HepG2 (cell line): Measurements from ENCODE around the gene CNPPD1. TPM values are rescaled to one million over a fixed set of nuclear protein-coding genes. Genes with fewer than 3 reads are reported as not detected.

Experiments
- ATAC-seq: fragments of 200-7000 bp; cut with Tn5 transposase; 3 replicates; pipeline ENCODE4 v1.9.1; 2020; ENCODE audit warnings: mild to moderate bottlenecking, moderate library complexity
- BruUV-seq: library from RNA; stranded (reverse); fragments of 400-500 nt; replicated peaks from 2 replicates; lab custom pipeline; 2021; lab: Mats Ljungman, UMichigan
- CTCF ChIA-PET: fragments of 300-600 bp; formaldehyde crosslinking; extraction: SDS; loops from one replicate; lab custom pipeline; 2021; ENCODE audit warnings: low total read pairs, inconsistent platforms, low intra/inter-chr PET ratio; lab: Yijun Ruan, JAX
- POLR2A ChIA-PET: fragments of 350-600 bp; sonication (Branson Sonifier 250); formaldehyde crosslinking; loops from one replicate; lab custom pipeline; 2020; ENCODE audit warnings: antibody characterized with exemption, inconsistent platforms; lab: Yijun Ruan, JAX
- DNase-seq: peaks from one replicate; pipeline ENCODE4 v3.0.0-alpha.2; 2015; ENCODE audit warnings: low spot score
- FAIRE-seq: peaks from 3 replicates; lab custom pipeline; 2011; peaks lifted over from hg19 to GRCh38; lab: Jason Lieb, UNC
- H2AFZ ChIP-seq: one replicate; pipeline ENCODE4 v1.6.1; 2011; ENCODE audit warnings: low read length, inconsistent platforms
- H3K27ac ChIP-seq: fragments of 300-600 bp; 3 replicates; pipeline ENCODE4 v1.8.0; 2011; ENCODE audit warnings: mixed run types, mild to moderate bottlenecking, mixed read lengths, low read length, inconsistent platforms; ENCODE audit not compliant: insufficient read depth; ENCODE audit errors: extremely low read length
- H3K27me3 ChIP-seq, 2 experiments: fragments of 200-600 bp in 1 of 2; 2 replicates in 1 of 2; 3 replicates in 1 of 2; pipeline versions ENCODE4 v1.6.0 to v1.8.0; 2011; ENCODE audit warnings: low read length in 2 of 2, mild to moderate bottlenecking in 2 of 2, moderate library complexity in 2 of 2, inconsistent platforms in 1 of 2; ENCODE audit not compliant: insufficient read depth in 2 of 2, control insufficient read depth in 1 of 2
- H3K36me3 ChIP-seq, 2 experiments: fragments of 200-600 bp in 1 of 2; replicated peaks in 1 of 2; 2 replicates in 1 of 2; 3 replicates in 1 of 2; pipeline versions ENCODE4 v1.5.1 to v1.8.0; 2011; ENCODE audit warnings: low read length in 2 of 2, inconsistent platforms in 1 of 2; ENCODE audit not compliant: insufficient read depth in 2 of 2, control insufficient read depth in 1 of 2
- H3K4me1 ChIP-seq: 2 replicates; pipeline ENCODE4 v1.5.1; 2012; ENCODE audit warnings: low read length, inconsistent platforms; ENCODE audit not compliant: insufficient read depth
- H3K4me2 ChIP-seq: 2 replicates; pipeline ENCODE4 v1.6.0; 2011; ENCODE audit warnings: low read depth, low read length, inconsistent platforms
- H3K4me3 ChIP-seq, 3 experiments: fragments of 200-600 bp in 1 of 3; sonication (generic), shearing (Covaris generic) in 1 of 3; replicated peaks in 1 of 3; 2 replicates each; pipeline ENCODE4 v1.5.1; 2011 to 2016; ENCODE audit warnings: low read length in 3 of 3, inconsistent platforms in 2 of 3, low read depth in 2 of 3, mild to moderate bottlenecking in 2 of 3, control low read depth in 1 of 3, mixed read lengths in 1 of 3; ENCODE audit not compliant: insufficient read depth in 1 of 3
- H3K79me2 ChIP-seq: one replicate; pipeline ENCODE4 v1.6.1; 2011; ENCODE audit warnings: low read length, inconsistent platforms; ENCODE audit not compliant: insufficient read depth
- H3K9ac ChIP-seq: 2 replicates; pipeline ENCODE4 v1.6.0; 2011; ENCODE audit warnings: mild to moderate bottlenecking, low read depth, low read length, inconsistent platforms; ENCODE audit not compliant: insufficient read depth
- H3K9me3 ChIP-seq: 2 replicates; pipeline ENCODE4 v1.5.1; 2012; ENCODE audit warnings: mild to moderate bottlenecking, low read length
- H4K20me1 ChIP-seq: 2 replicates; pipeline ENCODE4 v1.6.0; 2011; ENCODE audit warnings: inconsistent platforms, mild to moderate bottlenecking, low read length, moderate library complexity; ENCODE audit not compliant: insufficient read depth
- BRD4 ChIP-seq: sonication (generic); formaldehyde crosslinking; IDR thresholded peaks from 2 replicates; pipeline ENCODE4 v1.4.0; 2020; ENCODE audit warnings: missing genetic modification reagents
- CBFB ChIP-seq: sonication (generic); formaldehyde crosslinking; IDR thresholded peaks from 2 replicates; pipeline ENCODE4 v1.4.0; 2020; ENCODE audit warnings: missing genetic modification reagents
- CC2D1A ChIP-seq: sonication (generic); formaldehyde crosslinking; IDR thresholded peaks from 2 replicates; pipeline ENCODE4 v1.8.1; 2023; ENCODE audit warnings: mild to moderate bottlenecking, missing genetic modification reagents
- CENPX ChIP-seq: sonication (generic); formaldehyde crosslinking; IDR thresholded peaks from 2 replicates; pipeline ENCODE4 v1.9.0; 2021; ENCODE audit warnings: mild to moderate bottlenecking, missing genetic modification reagents, moderate library complexity
- GABPB1 ChIP-seq: IDR thresholded peaks from 2 replicates; pipeline ENCODE4 v1.6.1; 2016; ENCODE audit warnings: mild to moderate bottlenecking, missing genetic modification reagents, moderate library complexity, missing compliant biosample characterization
- HNF4A ChIP-seq: sonication (generic); formaldehyde crosslinking; IDR thresholded peaks from 2 replicates; pipeline ENCODE4 v1.4.0; 2020; ENCODE audit warnings: missing genetic modification reagents
- IRF2 ChIP-seq: IDR thresholded peaks from 2 replicates; pipeline ENCODE4 v1.6.1; 2018; ENCODE audit warnings: missing genetic modification reagents, missing compliant biosample characterization
- KLF16 ChIP-seq, 2 experiments: sonication (generic) in 1 of 2; formaldehyde crosslinking in 1 of 2; IDR thresholded peaks; 2 replicates each; pipeline versions ENCODE4 v1.6.1 to v1.8.0; 2016 to 2023; ENCODE audit warnings: missing genetic modification reagents in 2 of 2, missing compliant biosample characterization in 1 of 2
- TARDBP ChIP-seq: sonication (generic); formaldehyde crosslinking; IDR thresholded peaks from 2 replicates; pipeline ENCODE4 v1.8.0; 2022; ENCODE audit warnings: mild to moderate bottlenecking, missing genetic modification reagents
- ZBED4 ChIP-seq: sonication (generic); formaldehyde crosslinking; IDR thresholded peaks from 2 replicates; pipeline ENCODE4 v1.4.0; 2020; ENCODE audit warnings: missing genetic modification reagents, borderline replicate concordance
- ZBTB25 ChIP-seq: IDR thresholded peaks from 2 replicates; pipeline ENCODE4 v1.6.1; 2018; ENCODE audit warnings: missing genetic modification reagents
- ZIK1 ChIP-seq: sonication (generic); formaldehyde crosslinking; IDR thresholded peaks from 2 replicates; pipeline ENCODE4 v1.5.0; 2020; ENCODE audit warnings: mild to moderate bottlenecking, low read depth, missing genetic modification reagents, borderline replicate concordance
- ZNF260 ChIP-seq: sonication (generic); formaldehyde crosslinking; IDR thresholded peaks from 2 replicates; pipeline ENCODE4 v1.4.0; 2020; ENCODE audit warnings: missing genetic modification reagents, low read depth, mild to moderate bottlenecking, borderline replicate concordance
- ZNF589 ChIP-seq: sonication (generic); formaldehyde crosslinking; conservative IDR thresholded peaks from 2 replicates; pipeline ENCODE4 v1.8.0; 2022; ENCODE audit warnings: mild to moderate bottlenecking, moderate library complexity, missing genetic modification reagents
- ZNF703 ChIP-seq: sonication (generic); formaldehyde crosslinking; IDR thresholded peaks from 2 replicates; pipeline ENCODE4 v1.5.1; 2020; ENCODE audit warnings: missing genetic modification reagents, mild to moderate bottlenecking, moderate library complexity, borderline replicate concordance
- WGBS: methylation state at CpG from one replicate; pipeline ENCODE4 v1.1.6; 2017; ENCODE audit warnings: low lambda C conversion rate; 5-methylcytosine and 5-hydroxymethylcytosine counted together
- in situ Hi-C: cut with HindIII; loops from 2 replicates; pipeline ENCODE4 v1.10.0; 2017; ENCODE audit warnings: low pct_unique_long_range_greater_than_20kb; ENCODE audit not compliant: extremely low pct_ligation_motif_present
- intact Hi-C: fragments of 100-400 bp; cut with micrococcal nuclease; formaldehyde crosslinking; loops from one replicate; pipeline ENCODE4 v1.10.0; 2022; ENCODE audit not compliant: unreplicated experiment
- polyA plus RNA-seq, 8 experiments: library from polyadenylated mRNA; depleted of rRNA in 3 of 8; stranded (reverse) in 7 of 8; unstranded in 1 of 8; fragments of >200 nt; fragmentation: Illumina TruSeq in 4 of 8; extraction: Trizol in 4 of 8; gene quantifications; 2 replicates each; pipeline versions ENCODE4 v1.2.1 to v1.2.3, GENCODE V29; 2011 to 2016; ENCODE audit warnings: low read depth in 4 of 8, missing spikeins in 1 of 8, mixed read lengths in 1 of 8; ENCODE audit not compliant: insufficient read depth in 1 of 8
- total RNA-seq, 5 experiments: library from RNA; depleted of rRNA; stranded (reverse); fragments of >200 nt; fragmentation: Illumina TruSeq; extraction: Trizol; gene quantifications; 2 replicates each; pipeline ENCODE4 v1.2.3, GENCODE V29; 2016; ENCODE audit warnings: low read depth in 1 of 5

CNPPD1 gene
- total and polyA plus RNA-seq, 2 of the 13 experiments (the other 11 are each of a cell fraction or from before 2014, with no cell fraction given) = 35.5 to 49.4 TPM

GRCh38 chr2:219163156-219163555 lies 13.6 kb downstream of the CNPPD1 start (continued):
- TF ChIP-seq GABPB1 (CRISPR knock-in tag) (no peak), ZBED4 (CRISPR knock-in tag) (no peak), ZNF589 (no peak), TARDBP (CRISPR knock-in tag) (no peak)

- H3K4me1 ChIP-seq = peaks cover 18% of the 10 kb centered on the region
- FAIRE-seq = no peak
- H3K4me3 ChIP-seq = peak overlapping the region; percentile 76 to 94 (median 86)
- ChIA-PET CTCF (interaction anchor here (0.8 to 4.4 kb wide), 6 partner anchors 17 to 191 kb away, joined by 3 to 50 read pairs (median 13); partner anchors contain the start of gene RETREG2), POLR2A (interaction anchor here (2.9 to 3.7 kb wide), 2 partner anchors 15 to 50 kb away, joined by 13 to 14 read pairs; partner anchors contain the start of gene CNPPD1)
- no peak; the same call in 2 of the 3 replicates for ATAC-seq
- H3K36me3 ChIP-seq = peaks cover 4 to 17% of the 10 kb centered on the region in 2 experiments
- H3K9me3 ChIP-seq = no peaks in the 10 kb centered on the region
- intact Hi-C loops (loop anchor here (2.0 kb wide), 1 partner anchor 58 kb away; the partner anchor contains the start of gene ABCB6), in situ Hi-C loops (no loop called here)
- H3K79me2 ChIP-seq = no peaks in the 10 kb centered on the region
- H3K27ac ChIP-seq = no peak overlapping the region
- 13% methylated on average over 4 of the region's 4 CpGs for WGBS
- H3K27me3 ChIP-seq = no peaks in the 10 kb centered on the region
- H3K4me2 ChIP-seq = peak overlapping the region; percentile 97
- no TSS peak for BruUV-seq
- no peak overlapping the region for H2AFZ ChIP-seq
- peak; percentile 24 for DNase-seq
- no peaks in the 10 kb centered on the region for H4K20me1 ChIP-seq
- H3K9ac ChIP-seq = peak overlapping the region; percentile 86; the same call in 1 of the 2 replicates
- TF ChIP-seq ZNF703 (CRISPR knock-in tag) (no peak), IRF2 (no peak), ZBTB25 (no peak), CC2D1A (CRISPR knock-in tag) (no peak), BRD4 (CRISPR knock-in tag) (no peak), CENPX (CRISPR knock-in tag) (no peak), ZNF260 (no peak), KLF16 (CRISPR knock-in tag; IDR thresholded peaks at IDR 0.05) (no peak), CBFB (CRISPR knock-in tag) (no peak), HNF4A (CRISPR knock-in tag) (peak; percentile 57), ZIK1 (CRISPR knock-in tag) (no peak)
Observed at GRCh38 chr2:219161097-219161496, 15.6 kb downstream of the CNPPD1 start.
